Tibial nerve (tissue), 3 donors: Measurements from ENCODE around the gene TECPR1.

Experiments
- EP300 ChIP-seq, 2 donors: sonication (generic); formaldehyde crosslinking; IDR thresholded peaks; one replicate each; pipeline ENCODE4 v1.6.1; 2017; ENCODE audit warnings: antibody characterized with exemption in 2 of 2, mild to moderate bottlenecking in 1 of 2
- POLR2A ChIP-seq, 2 donors: fragments of 450-650 bp; IDR thresholded peaks; one replicate each; pipeline ENCODE4 v1.6.1; 2017; ENCODE audit warnings: antibody characterized with exemption in 2 of 2, mild to moderate bottlenecking in 2 of 2, moderate library complexity in 2 of 2

- no peak for TF ChIP-seq POLR2A (IDR thresholded peaks at IDR 0.05)
- no peak for TF ChIP-seq EP300 (IDR thresholded peaks at IDR 0.05)
Measured at GRCh38 chr7:98206451-98207330, 45.3 kb downstream of the TECPR1 start.
